Measurements from ENCODE around the gene R3HDM2. TPM values are rescaled to one million over a fixed set of nuclear protein-coding genes. Genes with fewer than 3 reads are reported as not detected.
"Not testable (repeated sequence)": the region's sequence is repeated elsewhere in the genome, so short reads cannot be mapped to it uniquely, and the experiment has no call there.

The R3HDM2 gene
- total and polyA plus RNA-seq, 4 experiments from 2014 or later, result 3.9 to 132 (median 71.5) TPM

GRCh38 chr12:57278465-57279381 lies 152.1 kb downstream of the R3HDM2 start:
- intact Hi-C loops (cut with micrococcal nuclease), result no loop called here
- Mint-ChIP-seq H3K27ac (peak overlapping the region in 6 of 7 donors; percentile 0 to 59 (median 44)), H3K4me1 (peaks cover 15 to 26% (median 19%) of the 10 kb centered on the region in 4 donors), H3K4me3 (no peak overlapping the region), H3K36me3 (peaks cover 64 to 72% of the 10 kb centered on the region in 2 donors), H3K27me3 (no peaks in the 10 kb centered on the region), H3K9me3 (peaks cover 0 to 1% (median 0%) of the 10 kb centered on the region in 8 donors)
- H3K4me1 ChIP-seq (ENCODE audit: insufficient read depth, low read length), result peaks cover 16% of the 10 kb centered on the region
- DNase-seq, result no peak
- no peaks in the 10 kb centered on the region for H3K27me3 ChIP-seq (ENCODE audit: insufficient read depth, low read length)
- ChIA-PET CTCF (ENCODE audit: partially characterized antibody) (interaction anchor here (0.9 kb wide), 1 partner anchor 179 kb away, joined by 3 read pairs; no protein-coding TSS in a partner anchor), POLR2A (ENCODE audit: partially characterized antibody) (no interaction called here)
- H3K27ac ChIP-seq (ENCODE audit: low read depth, low read length), result no peak overlapping the region
- no peaks in the 10 kb centered on the region for H3K9me3 ChIP-seq (ENCODE audit: control insufficient read depth in 1 of 2, low read length in 2 of 2)
- peaks cover 26% of the 10 kb centered on the region for H3K36me3 ChIP-seq (ENCODE audit: insufficient read depth, low read length)
- H3K4me3 ChIP-seq (ENCODE audit: low read length in 2 of 2), result no peak overlapping the region

DNA sequence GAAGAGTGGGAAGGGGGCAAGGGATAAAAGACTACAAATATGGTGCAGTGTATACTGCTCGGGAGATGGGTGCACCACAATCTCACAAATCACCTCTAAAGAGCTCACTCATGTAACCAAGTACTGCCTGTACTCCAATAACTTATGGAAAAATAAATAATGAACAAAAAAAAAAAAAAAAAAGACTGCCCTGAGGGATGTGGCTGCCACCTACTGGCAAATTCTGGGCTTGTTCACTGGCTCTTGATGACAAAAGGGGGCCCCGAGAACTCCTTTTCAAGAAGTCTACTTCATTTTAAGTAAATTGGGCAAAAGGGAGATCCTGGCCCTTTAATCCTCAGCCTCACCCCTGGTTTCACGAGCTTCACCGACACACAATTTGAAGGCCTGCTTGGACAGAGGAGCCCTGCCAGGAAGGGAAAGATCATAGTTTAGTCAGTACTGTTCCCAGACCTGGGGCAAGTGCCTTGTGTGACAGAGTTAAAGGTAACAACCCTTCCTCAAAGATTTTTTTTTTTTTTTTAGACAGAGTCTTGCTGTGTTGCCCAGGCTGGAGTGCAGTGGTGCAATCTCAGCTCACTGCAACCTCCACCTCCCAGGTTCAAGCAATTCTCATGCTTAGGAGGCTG lies 153.8 kb downstream of the R3HDM2 start:
- DNase-seq, result no peak
- Histone ChIP-seq H3K4me1 (ENCODE audit: insufficient read depth, low read length) (peaks cover 16% of the 10 kb centered on the region), H3K9me3 (ENCODE audit: control insufficient read depth in 1 of 2, low read length in 2 of 2) (no peaks in the 10 kb centered on the region), H3K27me3 (ENCODE audit: insufficient read depth, low read length) (no peaks in the 10 kb centered on the region), H3K36me3 (ENCODE audit: insufficient read depth, low read length) (peaks cover 37% of the 10 kb centered on the region), H3K4me3 (ENCODE audit: low read length in 2 of 2) (no peak overlapping the region), H3K27ac (ENCODE audit: low read depth, low read length) (no peak overlapping the region)
- H3K9me3 Mint-ChIP-seq, result peaks cover 0 to 1% (median 0%) of the 10 kb centered on the region in 8 donors
- peaks cover 13 to 26% (median 19%) of the 10 kb centered on the region in 4 donors for H3K4me1 Mint-ChIP-seq
- H3K27me3 Mint-ChIP-seq, result no peaks in the 10 kb centered on the region
- ChIA-PET CTCF (ENCODE audit: partially characterized antibody) (interaction anchor here (1.0 to 1.6 kb wide), 4 partner anchors 9 to 185 kb away, joined by 3 to 10 read pairs (median 5); no protein-coding TSS in a partner anchor), POLR2A (ENCODE audit: partially characterized antibody) (interaction anchor here (0.6 kb wide), 1 partner anchor 13 kb away, joined by 3 read pairs; no protein-coding TSS in a partner anchor)
- H3K27ac Mint-ChIP-seq, result no peak overlapping the region
- intact Hi-C loops (cut with micrococcal nuclease), result no loop called here
- H3K36me3 Mint-ChIP-seq, result peaks cover 59 to 69% of the 10 kb centered on the region in 2 donors
- no peak overlapping the region for H3K4me3 Mint-ChIP-seq

GRCh38 chr12:57276233-57276632 lies 154.6 kb downstream of the R3HDM2 start:
- intact Hi-C loops (cut with micrococcal nuclease); DNase-seq; H3K27ac ChIP-seq (ENCODE audit: low read depth, low read length); H3K27me3 Mint-ChIP-seq; CTCF ChIA-PET (ENCODE audit: partially characterized antibody); POLR2A ChIA-PET (ENCODE audit: partially characterized antibody); H3K9me3 Mint-ChIP-seq; H3K27ac Mint-ChIP-seq; H3K4me3 Mint-ChIP-seq; H3K9me3 ChIP-seq (ENCODE audit: control insufficient read depth in 1 of 2, low read length in 2 of 2); H3K27me3 ChIP-seq (ENCODE audit: insufficient read depth, low read length); H3K4me3 ChIP-seq (ENCODE audit: low read length in 2 of 2): not testable (repeated sequence)
- H3K4me1 Mint-ChIP-seq, result peaks cover 13 to 26% (median 19%) of the 10 kb centered on the region in 4 donors
- Histone ChIP-seq H3K4me1 (ENCODE audit: insufficient read depth, low read length) (peaks cover 16% of the 10 kb centered on the region), H3K36me3 (ENCODE audit: insufficient read depth, low read length) (peaks cover 37% of the 10 kb centered on the region)
- H3K36me3 Mint-ChIP-seq, result peaks cover 59 to 72% of the 10 kb centered on the region in 2 donors

DNA sequence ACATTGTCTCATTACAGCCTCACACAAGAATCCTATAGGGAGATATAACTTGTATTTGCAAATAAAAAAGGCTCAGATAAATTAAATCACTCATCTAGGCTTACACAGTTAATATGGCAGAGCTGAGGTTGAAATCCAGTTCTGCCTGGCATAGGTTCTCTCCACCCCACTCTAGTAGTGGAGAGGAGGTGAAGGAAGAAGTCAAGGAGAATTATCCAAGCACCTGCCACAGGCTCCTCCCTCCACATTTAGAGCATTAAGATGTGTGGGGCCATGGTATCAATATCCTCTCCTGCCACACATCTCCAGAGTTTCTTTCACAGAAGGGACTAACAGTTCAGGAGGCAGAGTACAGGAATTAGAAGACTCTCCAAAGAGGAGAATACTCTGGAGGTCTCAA lies 157.3 kb downstream of the R3HDM2 start:
- no peaks in the 10 kb centered on the region for H3K4me1 ChIP-seq (ENCODE audit: insufficient read depth, low read length)
- no peak for DNase-seq
- peak overlapping the region in 1 of 7 donors; percentile 16 for H3K27ac Mint-ChIP-seq
- peaks cover 62 to 76% of the 10 kb centered on the region in 2 donors for H3K36me3 Mint-ChIP-seq
- no peaks in the 10 kb centered on the region for H3K9me3 Mint-ChIP-seq
- intact Hi-C loops (cut with micrococcal nuclease), result no loop called here
- H3K36me3 ChIP-seq (ENCODE audit: insufficient read depth, low read length), result peaks cover 42% of the 10 kb centered on the region
- H3K4me3 Mint-ChIP-seq, result no peak overlapping the region
- H3K27ac ChIP-seq (ENCODE audit: low read depth, low read length), result no peak overlapping the region
- H3K27me3 ChIP-seq (ENCODE audit: insufficient read depth, low read length), result no peaks in the 10 kb centered on the region
- H3K27me3 Mint-ChIP-seq, result no peaks in the 10 kb centered on the region
- no peak overlapping the region for H3K4me3 ChIP-seq (ENCODE audit: low read length in 2 of 2)
- no peaks in the 10 kb centered on the region for H3K9me3 ChIP-seq (ENCODE audit: control insufficient read depth in 1 of 2, low read length in 2 of 2)
- POLR2A ChIA-PET (ENCODE audit: partially characterized antibody), result interaction anchor here (0.6 kb wide), 1 partner anchor 26 kb away, joined by 3 read pairs; no protein-coding TSS in a partner anchor
- H3K4me1 Mint-ChIP-seq, result peaks cover 0 to 9% (median 3%) of the 10 kb centered on the region in 4 donors
- CTCF ChIA-PET (ENCODE audit: partially characterized antibody), result interaction anchor here (1.0 to 2.3 kb wide), 2 partner anchors 9 to 16 kb away, joined by 3 to 12 read pairs; no protein-coding TSS in a partner anchor

GRCh38 chr12:57272337-57273151 lies 158.3 kb downstream of the R3HDM2 start:
- Histone ChIP-seq H3K27ac (ENCODE audit: low read depth, low read length) (no peak overlapping the region), H3K27me3 (ENCODE audit: insufficient read depth, low read length) (no peaks in the 10 kb centered on the region), H3K9me3 (ENCODE audit: control insufficient read depth in 1 of 2, low read length in 2 of 2) (no peaks in the 10 kb centered on the region), H3K4me1 (ENCODE audit: insufficient read depth, low read length) (no peaks in the 10 kb centered on the region), H3K4me3 (ENCODE audit: low read length in 2 of 2) (no peak overlapping the region), H3K36me3 (ENCODE audit: insufficient read depth, low read length) (peaks cover 38% of the 10 kb centered on the region)
- Mint-ChIP-seq H3K36me3 (peaks cover 59 to 74% of the 10 kb centered on the region in 2 donors), H3K9me3 (no peaks in the 10 kb centered on the region), H3K4me1 (peaks cover 0 to 4% (median 1%) of the 10 kb centered on the region in 4 donors), H3K27ac (peak overlapping the region in 2 of 7 donors; percentile 16 to 64), H3K4me3 (no peak overlapping the region), H3K27me3 (no peaks in the 10 kb centered on the region)
- intact Hi-C loops (cut with micrococcal nuclease), result no loop called here
- CTCF ChIA-PET (ENCODE audit: partially characterized antibody), result interaction anchor here (1.0 to 2.3 kb wide), 2 partner anchors 8 to 17 kb away, joined by 3 to 12 read pairs; no protein-coding TSS in a partner anchor
- POLR2A ChIA-PET (ENCODE audit: partially characterized antibody), result no interaction called here
- peak in 1 of 5 donors; percentile 27 for DNase-seq

- H3K36me3 Mint-ChIP-seq, result peaks cover 53 to 73% of the 10 kb centered on the region in 2 donors
Observed at GRCh38 chr12:57270966-57271470, 159.8 kb downstream of the R3HDM2 start.

More at GRCh38 chr12:57270966-57271470, 159.8 kb downstream of the R3HDM2 start:
- Histone ChIP-seq H3K27me3 (ENCODE audit: insufficient read depth, low read length) (no peaks in the 10 kb centered on the region), H3K4me3 (ENCODE audit: low read length in 2 of 2) (no peak overlapping the region), H3K36me3 (ENCODE audit: insufficient read depth, low read length) (peaks cover 48% of the 10 kb centered on the region), H3K4me1 (ENCODE audit: insufficient read depth, low read length) (no peaks in the 10 kb centered on the region), H3K9me3 (ENCODE audit: control insufficient read depth in 1 of 2, low read length in 2 of 2) (no peaks in the 10 kb centered on the region), H3K27ac (ENCODE audit: low read depth, low read length) (no peak overlapping the region)
- POLR2A ChIA-PET (ENCODE audit: partially characterized antibody), result no interaction called here
- H3K27me3 Mint-ChIP-seq, result no peaks in the 10 kb centered on the region
- CTCF ChIA-PET (ENCODE audit: partially characterized antibody), result interaction anchor here (1.7 to 1.8 kb wide), 2 partner anchors 29 to 182 kb away, joined by 4 to 6 read pairs; no protein-coding TSS in a partner anchor
- DNase-seq, result no peak
- intact Hi-C loops (cut with micrococcal nuclease), result no loop called here
- H3K27ac Mint-ChIP-seq, result peak overlapping the region in 4 of 7 donors; percentile 4 to 59 (median 36)
- no peaks in the 10 kb centered on the region for H3K9me3 Mint-ChIP-seq
- H3K4me1 Mint-ChIP-seq, result peaks cover 0 to 4% (median under 1%) of the 10 kb centered on the region in 4 donors
- H3K4me3 Mint-ChIP-seq, result no peak overlapping the region
